Measurements from ENCODE around the gene ADISSP.

ADISSP gene

GRCh38 chr20:3711484-3711941 lies 56.0 kb downstream of the ADISSP start:
- no peak for DNase-seq

GRCh38 chr20:3710703-3711483 lies 56.7 kb downstream of the ADISSP start:
- DNase-seq = peak; percentile 45 to 68 (median 62)

GRCh38 chr20:3710011-3710466 lies 57.5 kb downstream of the ADISSP start:
- no peak for DNase-seq

DNA sequence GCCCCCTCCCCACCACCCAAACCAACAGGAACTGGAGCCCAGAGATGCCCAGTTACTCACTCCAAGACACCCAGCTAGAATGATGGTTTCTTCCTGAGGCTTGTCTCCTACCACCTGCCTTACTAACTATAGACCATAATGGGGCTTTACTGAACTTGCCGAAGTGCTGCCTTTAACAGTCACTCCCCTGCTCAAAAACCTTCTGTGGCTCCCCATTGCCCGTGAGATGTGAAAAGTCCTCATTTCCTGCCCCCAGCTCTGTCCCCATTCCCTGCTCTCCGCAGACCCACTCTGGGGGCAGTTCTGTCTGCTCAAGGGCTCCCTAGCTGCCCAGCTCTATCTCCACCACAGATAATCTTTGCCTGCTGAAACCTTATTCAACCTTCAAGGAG lies 60.0 kb downstream of the ADISSP start:
- DNase-seq = no peak

- DNase-seq = no peak
These were observed 60.6 kb downstream of the ADISSP start for GRCh38 chr20:3706774-3707507.

DNA sequence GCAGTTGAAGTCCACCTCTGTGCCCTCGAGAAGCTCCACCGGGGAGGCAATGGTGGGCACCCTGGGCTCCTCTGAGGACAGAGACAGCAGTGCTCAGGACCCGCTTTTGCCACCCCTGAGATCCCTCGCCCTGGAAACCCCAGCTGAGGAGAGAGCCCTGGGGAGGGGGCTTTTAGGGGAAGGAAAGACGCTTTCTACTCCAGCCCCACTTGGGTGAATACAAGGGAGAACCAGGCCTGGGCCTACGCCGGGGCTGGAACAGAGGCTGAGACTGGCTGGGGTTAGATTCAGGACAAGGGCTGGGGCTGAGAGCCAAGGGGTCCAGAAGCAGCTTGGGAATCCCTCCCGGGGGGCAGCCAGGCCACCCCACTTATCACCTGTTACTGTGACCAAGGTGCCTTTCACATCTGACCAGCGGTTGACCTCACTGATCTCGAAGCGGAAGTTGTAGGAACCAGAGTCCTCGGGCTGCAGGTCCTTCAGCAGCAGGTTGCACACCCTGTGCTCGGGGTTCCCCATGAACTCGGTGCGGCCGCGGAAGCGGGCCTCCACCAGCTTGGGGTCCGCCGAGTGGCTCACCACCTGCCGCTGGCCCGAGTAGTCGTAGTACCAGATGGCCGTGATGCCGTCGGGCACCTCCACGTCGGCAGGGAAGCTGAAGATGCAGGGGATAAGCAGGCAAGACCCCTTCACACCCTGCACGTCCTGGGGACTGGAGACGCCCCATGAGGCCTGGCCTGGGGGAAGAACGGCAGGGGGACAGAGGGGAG lies 61.4 kb downstream of the ADISSP start:
- no peak for DNase-seq

DNA sequence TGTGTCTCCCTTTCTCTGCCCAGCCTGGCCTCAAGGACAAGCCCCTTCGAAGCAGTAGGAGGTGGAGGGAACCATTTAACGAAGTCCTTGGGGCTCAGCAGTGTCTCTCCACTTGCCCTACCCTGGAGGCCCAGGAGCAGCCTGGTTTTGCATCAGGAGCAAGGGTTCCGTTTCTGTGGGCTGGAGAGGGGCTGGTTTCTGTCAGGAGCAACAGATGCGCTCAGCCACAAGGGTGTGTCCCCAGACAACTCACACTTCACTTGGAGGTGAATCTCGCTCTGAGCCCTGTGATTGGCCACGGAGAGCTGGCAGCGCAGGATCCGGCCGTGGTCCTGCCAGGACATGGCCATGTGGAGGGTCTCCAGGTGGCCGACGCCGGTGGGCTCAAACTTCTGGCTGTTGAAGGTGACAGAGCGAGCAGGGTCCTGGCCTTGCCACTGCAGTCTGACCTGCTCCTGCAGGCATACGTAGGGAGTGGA lies 62.0 kb downstream of the ADISSP start:
- DNase-seq = no peak

GRCh38 chr20:3704087-3704486 lies 63.5 kb downstream of the ADISSP start:
- no peak for DNase-seq
